Measurements from ENCODE around the gene ZNF263. TPM values are rescaled to one million over a fixed set of nuclear protein-coding genes. Genes with fewer than 3 reads are reported as not detected.
A peak's percentile ranks its signal among the peaks of the same experiment; 100 is the strongest.

ZNF263 gene
- total RNA-seq, 4 donors from 2014 or later, result 45.5 to 53.6 (median 47.6) TPM

DNA sequence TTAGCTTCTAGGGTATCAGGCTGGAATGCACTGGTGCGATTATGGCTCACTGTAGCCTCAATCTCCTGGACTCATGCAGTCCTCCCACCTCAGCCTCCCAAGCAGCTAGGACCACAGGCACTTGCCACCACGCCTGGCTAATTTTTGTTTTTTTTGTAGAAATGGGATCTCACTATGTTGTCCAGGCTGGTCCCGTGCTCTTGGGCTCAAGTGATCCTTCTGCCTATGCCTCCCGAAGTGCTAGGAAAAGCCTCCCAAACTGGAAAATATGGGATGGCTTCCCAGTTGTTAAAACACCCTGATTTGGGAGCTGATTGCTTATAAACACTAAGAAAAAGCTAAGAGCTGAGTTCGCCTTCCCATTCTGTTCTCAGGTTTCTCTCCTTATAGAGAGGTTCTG, 6.6 kb upstream of the ZNF263 start:
- 48 to 93% methylated on average over 3 to 5 of the region's 5 CpGs for WGBS, 2 donors (ENCODE audit: low coverage in 1 of 2)
- H3K4me3 ChIP-seq, result no peak overlapping the region
- TF ChIP-seq POLR2AphosphoS5 (IDR thresholded peaks at IDR 0.05) (no peak), EP300 (IDR thresholded peaks at IDR 0.05) (no peak), POLR2A (IDR thresholded peaks at IDR 0.05) (no peak)
- TF ChIP-seq, protein P1, sequence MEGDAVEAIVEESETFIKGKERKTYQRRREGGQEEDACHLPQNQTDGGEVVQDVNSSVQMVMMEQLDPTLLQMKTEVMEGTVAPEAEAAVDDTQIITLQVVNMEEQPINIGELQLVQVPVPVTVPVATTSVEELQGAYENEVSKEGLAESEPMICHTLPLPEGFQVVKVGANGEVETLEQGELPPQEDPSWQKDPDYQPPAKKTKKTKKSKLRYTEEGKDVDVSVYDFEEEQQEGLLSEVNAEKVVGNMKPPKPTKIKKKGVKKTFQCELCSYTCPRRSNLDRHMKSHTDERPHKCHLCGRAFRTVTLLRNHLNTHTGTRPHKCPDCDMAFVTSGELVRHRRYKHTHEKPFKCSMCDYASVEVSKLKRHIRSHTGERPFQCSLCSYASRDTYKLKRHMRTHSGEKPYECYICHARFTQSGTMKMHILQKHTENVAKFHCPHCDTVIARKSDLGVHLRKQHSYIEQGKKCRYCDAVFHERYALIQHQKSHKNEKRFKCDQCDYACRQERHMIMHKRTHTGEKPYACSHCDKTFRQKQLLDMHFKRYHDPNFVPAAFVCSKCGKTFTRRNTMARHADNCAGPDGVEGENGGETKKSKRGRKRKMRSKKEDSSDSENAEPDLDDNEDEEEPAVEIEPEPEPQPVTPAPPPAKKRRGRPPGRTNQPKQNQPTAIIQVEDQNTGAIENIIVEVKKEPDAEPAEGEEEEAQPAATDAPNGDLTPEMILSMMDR (IDR thresholded peaks at IDR 0.05), result no peak
- H3K9me3 ChIP-seq, result no peaks in the 10 kb centered on the region
- H3K36me3 ChIP-seq, result no peaks in the 10 kb centered on the region
- H3K27ac ChIP-seq, result no peak overlapping the region
- no peaks in the 10 kb centered on the region for H3K27me3 ChIP-seq
- ATAC-seq, result no peak
- peaks cover 0 to 4% (median 0%) of the 10 kb centered on the region in 3 donors for H3K4me1 ChIP-seq

DNA sequence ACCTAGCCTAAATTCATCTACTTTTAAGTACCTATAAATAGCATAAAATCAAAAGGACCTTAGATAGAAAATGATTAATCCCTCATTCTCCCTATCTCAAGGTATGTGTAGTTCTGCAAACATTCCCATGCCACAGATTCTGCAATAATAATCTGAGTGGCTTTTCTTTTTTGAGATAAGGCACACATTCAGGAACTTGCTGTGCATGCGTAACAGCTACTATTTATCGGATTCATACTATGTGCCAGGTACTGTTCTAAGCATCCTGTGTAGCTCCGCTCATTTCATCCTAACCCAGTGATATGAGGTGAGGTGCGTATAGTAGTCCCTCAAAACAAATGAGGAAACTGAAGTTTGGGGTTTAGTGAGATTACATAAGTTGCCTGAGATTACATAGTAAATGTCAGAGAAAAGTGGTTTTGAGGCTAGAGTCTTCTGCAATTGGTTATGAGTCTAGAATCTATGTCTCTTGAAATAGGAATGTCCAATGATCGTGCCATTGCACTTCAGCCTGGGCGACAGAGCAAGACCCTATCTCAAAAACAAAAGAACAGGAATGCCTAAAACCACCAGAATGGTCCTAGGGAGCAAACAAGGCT, 2.0 kb upstream of the ZNF263 start:
- ATAC-seq, result no peak
- WGBS, 2 donors (ENCODE audit: low coverage in 1 of 2), result 89 to 97% methylated on average over 4 to 6 of the region's 6 CpGs

DNA sequence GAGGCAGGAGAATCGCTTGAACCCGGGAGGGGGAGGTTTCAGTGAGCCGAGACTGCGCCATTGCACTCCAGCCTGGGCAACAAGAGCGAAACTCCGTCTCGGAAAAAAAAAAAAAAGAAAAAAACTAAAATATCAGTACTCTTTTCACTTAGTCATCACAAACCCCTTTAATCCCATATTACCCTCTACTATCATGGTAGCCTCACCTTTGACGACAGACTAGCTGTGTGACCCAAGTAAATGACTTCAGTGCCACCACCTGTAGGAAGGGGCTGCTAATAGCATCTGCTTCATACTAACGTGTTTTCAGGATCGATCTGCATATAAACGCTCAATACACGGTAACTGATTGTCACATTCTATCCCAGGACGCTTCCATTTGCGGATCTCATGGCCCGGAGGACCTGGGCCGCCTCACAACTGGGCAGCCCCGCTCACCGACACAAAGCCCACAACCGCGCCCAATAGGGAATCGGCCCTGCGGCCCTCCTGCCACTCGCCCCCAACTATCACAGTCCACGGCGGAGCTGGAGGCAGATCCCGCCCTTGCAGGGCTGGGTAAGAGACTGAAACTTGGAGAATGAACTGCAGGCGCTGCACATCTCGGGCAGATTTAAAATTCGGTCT, 1.1 kb upstream of the ZNF263 start:
- H3K4me3 ChIP-seq, result peak overlapping the region; percentile 88 to 92
- H3K27me3 ChIP-seq, result no peaks in the 10 kb centered on the region
- TF ChIP-seq POLR2AphosphoS5 (IDR thresholded peaks at IDR 0.05), result no peak
- TF ChIP-seq, protein P1 (IDR thresholded peaks at IDR 0.05), result no peak
- no peak for TF ChIP-seq EP300 (IDR thresholded peaks at IDR 0.05)
- peak overlapping the region; percentile 83 to 100 (median 98) for H3K27ac ChIP-seq
- ATAC-seq, result peak; percentile 7
- H3K36me3 ChIP-seq, result peaks cover 0 to 27% of the 10 kb centered on the region in 2 donors
- WGBS, 2 donors (ENCODE audit: low coverage in 1 of 2), result 0 to 42% methylated on average over 5 to 12 of the region's 29 CpGs
- peaks cover 0 to 27% (median 0%) of the 10 kb centered on the region in 3 donors for H3K9me3 ChIP-seq
- peaks cover 0 to 35% (median 16%) of the 10 kb centered on the region in 3 donors for H3K4me1 ChIP-seq

More for the DNA sequence above, 2.0 kb upstream of the ZNF263 start:
- Histone ChIP-seq H3K36me3 (peaks cover 0 to 18% of the 10 kb centered on the region in 2 donors), H3K27ac (no peak overlapping the region), H3K4me3 (no peak overlapping the region), H3K4me1 (peaks cover 0 to 35% (median 16%) of the 10 kb centered on the region in 3 donors), H3K9me3 (peaks cover 0 to 18% (median 0%) of the 10 kb centered on the region in 3 donors), H3K27me3 (no peaks in the 10 kb centered on the region)
- TF ChIP-seq POLR2AphosphoS5 (IDR thresholded peaks at IDR 0.05), result no peak
- no peak for TF ChIP-seq POLR2A (IDR thresholded peaks at IDR 0.05)
- TF ChIP-seq EP300 (IDR thresholded peaks at IDR 0.05), result no peak
- TF ChIP-seq, protein P1 (IDR thresholded peaks at IDR 0.05), result no peak

DNA sequence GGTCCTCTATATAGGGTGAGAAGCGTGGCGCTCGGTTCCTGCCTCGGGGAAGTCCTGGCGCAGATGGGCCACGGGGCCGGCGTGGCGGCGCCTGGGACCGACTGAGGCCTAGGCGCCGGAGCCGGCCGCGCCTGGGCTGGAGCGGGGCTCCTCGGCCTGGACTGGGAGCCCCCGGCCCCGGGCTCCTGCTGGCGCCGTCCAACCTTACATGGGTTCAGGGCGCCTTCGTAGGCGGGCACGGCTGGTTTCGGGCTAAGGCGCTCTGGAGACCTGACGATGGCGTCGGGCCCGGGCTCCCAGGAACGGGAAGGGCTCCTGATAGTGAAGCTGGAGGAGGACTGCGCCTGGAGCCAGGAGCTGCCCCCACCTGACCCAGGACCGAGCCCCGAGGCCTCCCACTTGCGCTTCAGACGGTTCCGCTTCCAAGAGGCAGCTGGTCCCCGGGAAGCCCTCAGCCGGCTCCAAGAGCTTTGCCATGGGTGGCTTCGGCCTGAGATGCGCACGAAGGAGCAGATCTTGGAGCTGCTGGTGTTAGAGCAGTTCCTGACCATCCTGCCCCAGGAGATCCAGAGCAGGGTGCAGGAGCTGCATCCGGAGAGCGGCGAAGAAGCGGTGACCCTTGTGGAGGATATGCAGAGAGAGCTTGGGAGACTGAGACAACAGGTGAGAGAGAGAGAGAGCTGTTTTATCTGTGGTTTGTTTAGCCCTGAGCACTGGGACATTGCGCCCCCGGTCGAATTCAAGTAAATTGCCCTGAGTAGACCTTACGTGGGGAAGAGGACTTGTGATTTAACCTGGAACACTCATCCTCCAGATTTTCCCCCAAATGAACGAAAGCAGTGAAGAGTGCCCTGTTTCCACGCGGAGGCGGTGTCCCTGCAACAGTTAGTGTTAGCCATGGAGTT, 504 bp downstream of the ZNF263 start:
- H3K4me3 ChIP-seq, result peak overlapping the region; percentile 88 to 92
- H3K36me3 ChIP-seq, result peaks cover 0 to 43% of the 10 kb centered on the region in 2 donors
- peak overlapping the region; percentile 83 to 100 (median 98) for H3K27ac ChIP-seq
- peaks cover 0 to 43% (median 0%) of the 10 kb centered on the region in 3 donors for H3K9me3 ChIP-seq
- peaks cover 0 to 35% (median 16%) of the 10 kb centered on the region in 3 donors for H3K4me1 ChIP-seq
- 43 to 45% methylated on average over 3 to 8 of the region's 56 CpGs for WGBS, 2 donors (ENCODE audit: low coverage in 1 of 2)
- H3K27me3 ChIP-seq, result no peaks in the 10 kb centered on the region
- TF ChIP-seq POLR2AphosphoS5 (IDR thresholded peaks at IDR 0.05), result no peak
- TF ChIP-seq, protein P1 (IDR thresholded peaks at IDR 0.05), result peak in 1 of 4 experiments; percentile 16
- no peak for ATAC-seq

All from gastroesophageal sphincter (tissue), 4 donors.